Measurements from ENCODE around the gene WNT8A. TPM values are rescaled to one million over a fixed set of nuclear protein-coding genes. Genes with fewer than 3 reads are reported as not detected.

Gene WNT8A
- not detected for total RNA-seq (ENCODE audit: unreplicated experiment)
- long read RNA-seq: 0 reads

- H3K4me3 Mint-ChIP-seq (ENCODE audit: unreplicated experiment): no peak within 1 kb of the TSS
- peaks cover 2% of the 10 kb centered on the region for H3K9me3 Mint-ChIP-seq (ENCODE audit: unreplicated experiment)
- no peaks in the 10 kb centered on the region for H3K4me1 Mint-ChIP-seq (ENCODE audit: low read depth, unreplicated experiment)
- no peaks in the 10 kb centered on the region for H3K36me3 Mint-ChIP-seq (ENCODE audit: unreplicated experiment)
- TF ChIP-seq, protein P1, sequence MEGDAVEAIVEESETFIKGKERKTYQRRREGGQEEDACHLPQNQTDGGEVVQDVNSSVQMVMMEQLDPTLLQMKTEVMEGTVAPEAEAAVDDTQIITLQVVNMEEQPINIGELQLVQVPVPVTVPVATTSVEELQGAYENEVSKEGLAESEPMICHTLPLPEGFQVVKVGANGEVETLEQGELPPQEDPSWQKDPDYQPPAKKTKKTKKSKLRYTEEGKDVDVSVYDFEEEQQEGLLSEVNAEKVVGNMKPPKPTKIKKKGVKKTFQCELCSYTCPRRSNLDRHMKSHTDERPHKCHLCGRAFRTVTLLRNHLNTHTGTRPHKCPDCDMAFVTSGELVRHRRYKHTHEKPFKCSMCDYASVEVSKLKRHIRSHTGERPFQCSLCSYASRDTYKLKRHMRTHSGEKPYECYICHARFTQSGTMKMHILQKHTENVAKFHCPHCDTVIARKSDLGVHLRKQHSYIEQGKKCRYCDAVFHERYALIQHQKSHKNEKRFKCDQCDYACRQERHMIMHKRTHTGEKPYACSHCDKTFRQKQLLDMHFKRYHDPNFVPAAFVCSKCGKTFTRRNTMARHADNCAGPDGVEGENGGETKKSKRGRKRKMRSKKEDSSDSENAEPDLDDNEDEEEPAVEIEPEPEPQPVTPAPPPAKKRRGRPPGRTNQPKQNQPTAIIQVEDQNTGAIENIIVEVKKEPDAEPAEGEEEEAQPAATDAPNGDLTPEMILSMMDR (IDR thresholded peaks at IDR 0.05; ENCODE audit: partially characterized antibody, unreplicated experiment): no peak
- H3K27ac Mint-ChIP-seq (ENCODE audit: unreplicated experiment): no peak within 1 kb of the TSS
- no peak for DNase-seq
- H3K27me3 Mint-ChIP-seq (ENCODE audit: unreplicated experiment): peaks cover 2% of the 10 kb centered on the region
These were observed at the start of gene WNT8A for GRCh38 chr5:138083702-138084101. Gene WNT8A (plus strand): TSS chr5:138084033. CDS start chr5:138084128, 95 bp downstream.

- Mint-ChIP-seq H3K27me3 (ENCODE audit: unreplicated experiment) (peaks cover 1% of the 10 kb centered on the region), H3K4me3 (ENCODE audit: unreplicated experiment) (no peak overlapping the region), H3K36me3 (ENCODE audit: unreplicated experiment) (no peaks in the 10 kb centered on the region), H3K9me3 (ENCODE audit: unreplicated experiment) (peaks cover 6% of the 10 kb centered on the region), H3K27ac (ENCODE audit: unreplicated experiment) (no peak overlapping the region), H3K4me1 (ENCODE audit: low read depth, unreplicated experiment) (peaks cover 2% of the 10 kb centered on the region)
- DNase-seq: peak; percentile 51
- TF ChIP-seq, protein P1 (IDR thresholded peaks at IDR 0.05; ENCODE audit: partially characterized antibody, unreplicated experiment): peak; percentile 81
These were observed 48.0 kb upstream of the WNT8A start for GRCh38 chr5:138035605-138036537.

GRCh38 chr5:138037271-138037670, 46.6 kb upstream of the WNT8A start:
- Mint-ChIP-seq H3K27ac (ENCODE audit: unreplicated experiment) (no peak overlapping the region), H3K9me3 (ENCODE audit: unreplicated experiment) (no peaks in the 10 kb centered on the region), H3K36me3 (ENCODE audit: unreplicated experiment) (no peaks in the 10 kb centered on the region), H3K27me3 (ENCODE audit: unreplicated experiment) (no peaks in the 10 kb centered on the region), H3K4me3 (ENCODE audit: unreplicated experiment) (no peak overlapping the region), H3K4me1 (ENCODE audit: low read depth, unreplicated experiment) (no peaks in the 10 kb centered on the region)
- TF ChIP-seq, protein P1 (IDR thresholded peaks at IDR 0.05; ENCODE audit: partially characterized antibody, unreplicated experiment): no peak
- DNase-seq: no peak

- Mint-ChIP-seq H3K4me3 (ENCODE audit: unreplicated experiment) (no peak overlapping the region), H3K36me3 (ENCODE audit: unreplicated experiment) (no peaks in the 10 kb centered on the region), H3K27me3 (ENCODE audit: unreplicated experiment) (no peaks in the 10 kb centered on the region), H3K4me1 (ENCODE audit: low read depth, unreplicated experiment) (no peaks in the 10 kb centered on the region), H3K9me3 (ENCODE audit: unreplicated experiment) (no peaks in the 10 kb centered on the region), H3K27ac (ENCODE audit: unreplicated experiment) (no peak overlapping the region)
- TF ChIP-seq, protein P1 (IDR thresholded peaks at IDR 0.05; ENCODE audit: partially characterized antibody, unreplicated experiment): no peak
- no peak for DNase-seq
These were observed 45.8 kb upstream of the WNT8A start for GRCh38 chr5:138037907-138038633.

All from glutamatergic neuron (in vitro differentiated cells).